Activated T-helper 1 cell treated with anti-CD3 and anti-CD28 coated beads, Interleukin-2, amount 50 U/mL, for 16 hours (primary cell): Measurements from ENCODE around the gene EPHB2.
"Not testable (repeated sequence)": the region's sequence is repeated elsewhere in the genome, so short reads cannot be mapped to it uniquely, and the experiment has no call there.

ENCODE experiments used
- DNase-seq, 2 donors: peaks; one replicate each; pipeline ENCODE4 v3.0.0-alpha.2; 2020; ENCODE audit warnings: low read depth in 1 of 2, low spot score in 1 of 2

Gene EPHB2

DNA sequence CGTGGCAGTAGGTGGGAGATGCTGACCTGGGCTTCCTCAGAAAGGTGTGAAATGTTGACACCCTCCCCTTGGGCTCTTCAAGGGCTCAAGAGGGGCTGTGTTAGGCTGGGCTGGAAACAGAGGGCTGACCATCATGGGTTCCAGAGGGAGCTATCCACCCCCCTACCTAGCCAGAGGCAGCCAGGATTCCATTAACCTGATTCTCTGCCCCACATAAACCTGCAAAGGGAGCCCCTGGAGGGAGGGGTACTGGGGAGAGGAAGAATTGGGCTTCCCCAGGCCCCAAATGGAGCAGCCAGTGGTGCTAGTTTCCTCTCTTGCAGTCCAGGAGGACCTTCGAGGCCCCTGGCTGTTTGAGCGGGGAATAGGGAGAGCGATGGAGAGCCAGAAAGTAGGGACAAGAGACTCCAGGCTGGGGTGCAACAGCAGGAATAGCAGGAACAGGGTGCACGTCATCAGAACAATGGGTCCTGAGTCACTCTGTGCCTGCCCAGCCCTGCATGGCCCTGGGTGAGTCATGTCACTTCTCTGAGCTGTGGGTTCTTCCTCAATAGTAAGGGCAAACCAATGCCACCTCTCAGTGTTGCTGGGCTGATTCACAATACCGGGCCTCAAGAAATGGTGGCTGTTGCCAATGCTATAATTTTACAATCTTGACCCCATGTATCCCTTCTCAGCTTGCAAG lies 121.2 kb downstream of the EPHB2 start:
- DNase-seq, result no peak

DNA sequence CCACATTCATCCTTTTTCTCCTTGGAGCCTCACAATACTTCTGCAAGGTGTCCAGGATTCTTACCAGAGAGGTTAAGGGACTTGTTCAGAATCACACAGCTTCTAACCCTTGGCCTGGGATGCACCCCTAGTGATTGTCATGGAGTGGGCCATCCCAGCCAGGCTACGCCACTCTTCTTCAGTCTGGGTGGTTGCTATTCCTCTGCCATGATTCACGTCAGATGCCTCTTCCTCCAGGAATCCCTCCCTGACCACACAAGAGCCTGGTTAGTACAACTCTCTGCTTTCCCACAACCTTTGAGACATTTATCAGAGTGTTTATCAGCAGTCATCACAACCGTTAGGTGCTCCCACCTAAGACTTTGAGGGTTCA lies 121.8 kb downstream of the EPHB2 start:
- no peak for DNase-seq

DNA sequence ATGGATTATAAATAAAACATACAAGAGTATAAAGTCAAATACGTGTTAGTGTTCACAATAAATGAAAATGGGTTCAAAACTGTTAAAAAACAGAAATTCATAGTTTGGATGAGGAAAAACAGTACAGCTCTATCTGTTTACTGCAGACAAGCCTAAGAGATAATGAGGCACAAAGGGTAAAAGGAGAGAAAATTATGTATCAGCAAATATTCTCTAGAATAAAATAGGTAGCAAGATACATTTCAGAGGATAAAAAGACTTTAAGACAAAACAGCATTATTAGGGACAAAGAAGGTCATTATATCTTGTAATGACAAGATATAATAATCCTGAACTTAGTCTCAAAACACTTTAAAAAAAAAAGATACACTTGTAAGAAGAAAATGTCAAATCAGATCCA lies 123.1 kb downstream of the EPHB2 start:
- no peak for DNase-seq

DNA sequence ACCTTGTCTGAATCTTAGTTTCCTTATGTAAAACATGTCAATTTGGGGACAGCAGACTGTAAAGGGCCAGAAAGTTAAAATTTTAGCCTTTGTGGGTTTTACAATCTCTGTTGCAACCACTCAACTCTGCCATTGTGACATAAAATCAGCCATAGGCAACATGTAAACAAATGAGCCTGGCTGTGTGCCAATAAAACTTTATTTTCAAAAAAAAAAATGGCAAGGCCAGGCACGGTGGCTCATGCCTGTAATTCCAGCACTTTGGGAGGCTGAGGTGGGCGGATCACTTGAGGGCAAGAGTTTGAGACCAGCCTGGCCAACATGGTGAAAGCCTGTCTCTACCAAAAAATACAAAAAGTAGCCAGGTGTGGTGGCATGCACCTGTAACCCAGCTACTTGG lies 123.8 kb downstream of the EPHB2 start:
- DNase-seq, result not testable (repeated sequence)

DNA sequence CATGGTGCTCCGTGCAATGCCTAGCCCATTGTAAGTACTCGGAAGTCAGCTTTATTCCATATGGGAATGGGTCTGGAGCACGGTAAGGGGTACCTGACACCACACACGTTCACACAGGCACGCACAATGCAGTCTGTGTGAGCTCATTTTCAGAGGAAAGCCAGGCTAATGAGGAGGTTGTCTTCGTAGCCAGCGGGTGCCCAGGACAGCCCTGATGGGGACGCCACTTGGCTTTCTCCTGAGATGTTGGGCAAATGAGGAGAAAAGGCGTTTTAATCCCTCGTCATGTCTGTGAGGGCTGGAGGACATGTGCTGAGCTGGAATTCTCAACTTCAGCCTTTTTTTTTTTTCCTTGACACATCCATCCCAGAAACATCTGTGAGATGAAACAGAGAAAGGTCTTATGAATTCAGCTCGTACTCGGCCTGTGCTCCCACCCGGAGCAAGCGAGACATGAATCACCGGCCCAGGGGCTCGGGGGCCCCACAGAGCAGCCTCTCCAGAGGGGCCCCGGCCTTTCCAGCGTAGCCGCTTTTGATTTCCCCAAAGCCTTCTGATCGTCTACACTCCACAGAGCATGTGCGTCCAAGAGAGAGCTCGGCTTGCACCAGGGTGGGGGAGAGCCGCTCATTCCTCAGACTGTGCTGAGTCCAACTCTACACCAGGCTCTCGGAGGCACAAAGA lies 125.1 kb downstream of the EPHB2 start:
- DNase-seq, result no peak

DNA sequence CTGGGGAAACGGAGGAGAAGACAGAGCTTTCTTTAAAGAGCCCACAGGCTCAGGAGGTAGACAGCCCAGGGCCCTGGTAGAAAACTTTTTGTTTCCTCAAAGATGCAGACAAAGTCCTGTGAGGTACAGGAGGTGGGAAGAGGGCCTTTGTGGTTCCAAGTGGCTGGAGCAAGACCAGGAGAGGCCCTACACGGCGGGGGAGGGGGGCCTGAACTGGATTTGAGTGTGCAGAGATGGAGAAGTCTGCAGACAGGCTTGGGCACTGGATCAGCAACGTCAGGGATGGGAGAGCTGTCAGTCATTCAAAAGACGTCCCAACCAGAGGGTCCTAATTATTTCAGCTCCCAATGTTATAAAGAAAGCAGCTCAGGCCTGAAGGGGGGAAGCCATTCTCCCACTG lies 126.2 kb downstream of the EPHB2 start:
- no peak for DNase-seq

DNA sequence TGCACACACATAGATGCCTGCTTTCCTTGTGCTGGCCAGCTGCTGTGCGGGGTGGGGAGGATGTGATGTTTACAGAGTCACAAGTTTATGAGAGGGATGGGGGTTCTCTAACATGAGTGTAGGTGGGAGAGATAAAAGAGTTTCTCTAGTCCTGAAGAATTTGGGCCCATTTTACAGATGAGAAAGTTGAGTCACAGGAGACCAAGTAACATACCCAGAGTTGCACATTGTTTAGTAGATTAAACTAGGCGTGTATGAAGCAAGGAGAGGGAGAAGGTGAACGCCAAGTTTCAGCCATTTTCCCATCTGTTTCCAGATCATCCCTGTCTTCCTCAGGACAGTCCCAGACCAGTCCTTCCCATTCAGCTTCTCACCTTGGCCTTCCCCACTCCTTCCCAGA lies 126.7 kb downstream of the EPHB2 start:
- no peak for DNase-seq

GRCh38 chr1:22838965-22839364 lies 128.3 kb downstream of the EPHB2 start:
- no peak for DNase-seq

DNA sequence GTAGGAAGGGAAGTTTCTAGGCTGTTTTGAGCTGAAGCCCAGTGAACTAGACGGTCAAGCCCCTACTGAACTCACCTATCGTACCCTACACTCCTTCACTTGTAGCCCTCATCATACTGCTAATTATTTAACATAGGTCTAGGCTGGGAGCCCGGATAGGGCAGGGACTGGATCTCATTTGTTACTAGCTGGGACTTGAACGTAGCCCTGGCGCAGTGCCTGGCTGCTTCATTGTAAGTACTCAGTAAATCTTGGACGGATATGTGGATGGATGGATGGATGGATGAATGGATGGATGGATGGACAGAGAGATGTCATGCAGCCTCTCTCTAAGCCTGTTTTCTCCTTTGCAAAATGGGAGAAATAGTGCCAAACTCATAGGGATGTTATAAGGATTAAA lies 129.2 kb downstream of the EPHB2 start:
- DNase-seq, result no peak

DNA sequence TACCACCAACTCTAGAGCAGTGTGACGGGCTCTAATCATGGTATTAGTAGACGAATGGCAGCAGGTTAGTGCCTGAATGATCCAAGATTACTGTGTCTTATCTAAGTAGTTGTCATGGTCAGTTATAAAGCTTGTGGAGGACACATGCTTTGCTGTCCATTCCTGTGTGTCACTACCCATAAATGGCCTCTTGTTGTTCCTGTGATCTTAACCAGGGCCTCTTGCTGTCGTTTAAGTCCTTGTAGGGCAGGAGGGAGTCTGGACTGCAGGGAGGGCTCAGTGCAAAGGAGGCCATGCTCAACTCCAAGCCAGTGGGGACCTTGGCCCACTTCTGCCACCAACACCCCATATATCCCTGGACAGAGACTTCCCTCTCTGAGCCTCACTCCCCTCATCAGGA lies 130.5 kb downstream of the EPHB2 start:
- DNase-seq, result no peak

DNA sequence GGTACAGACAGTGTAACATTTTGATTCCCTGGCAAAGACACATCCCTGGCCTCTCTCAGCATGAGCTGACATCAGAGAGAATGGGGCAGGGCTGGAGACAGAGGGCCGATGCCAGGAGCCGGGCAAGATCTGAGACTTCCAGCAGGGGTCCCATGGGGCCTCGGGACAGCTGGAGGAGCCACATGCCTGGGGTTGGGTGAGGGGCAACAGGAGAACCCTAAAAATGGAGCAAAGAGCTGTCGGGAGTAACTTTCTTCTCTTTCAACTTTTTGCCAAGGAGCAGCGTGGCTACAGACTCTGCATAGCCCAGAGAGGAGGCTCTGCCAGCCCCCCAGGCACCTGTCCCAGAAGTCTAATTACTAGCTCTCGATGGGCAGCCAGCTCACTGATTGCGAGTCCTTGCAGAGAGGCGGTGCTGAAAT lies 131.2 kb downstream of the EPHB2 start:
- no peak for DNase-seq

GRCh38 chr1:22843441-22844183 lies 133.0 kb downstream of the EPHB2 start:
- DNase-seq, result not testable (repeated sequence)

DNA sequence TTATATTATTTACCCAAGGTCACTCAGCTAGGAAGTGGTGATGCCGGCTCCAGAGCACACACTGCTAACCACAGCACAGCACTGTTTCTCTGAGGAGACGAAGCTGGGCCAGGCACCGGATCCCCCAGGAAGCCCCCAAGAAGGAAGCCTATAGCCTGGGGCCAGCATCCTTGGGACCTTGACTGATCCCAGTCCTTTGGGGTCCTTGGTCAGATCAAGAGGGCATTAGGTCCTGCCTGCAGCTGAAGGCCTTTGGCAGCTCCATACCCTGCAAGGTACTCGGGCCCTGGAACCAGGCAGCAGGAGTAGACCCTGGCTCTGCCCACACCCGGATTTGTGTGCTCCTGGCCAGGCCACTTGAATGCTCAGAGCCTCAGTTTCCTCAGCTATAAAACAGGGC lies 134.0 kb downstream of the EPHB2 start:
- DNase-seq, result no peak

DNA sequence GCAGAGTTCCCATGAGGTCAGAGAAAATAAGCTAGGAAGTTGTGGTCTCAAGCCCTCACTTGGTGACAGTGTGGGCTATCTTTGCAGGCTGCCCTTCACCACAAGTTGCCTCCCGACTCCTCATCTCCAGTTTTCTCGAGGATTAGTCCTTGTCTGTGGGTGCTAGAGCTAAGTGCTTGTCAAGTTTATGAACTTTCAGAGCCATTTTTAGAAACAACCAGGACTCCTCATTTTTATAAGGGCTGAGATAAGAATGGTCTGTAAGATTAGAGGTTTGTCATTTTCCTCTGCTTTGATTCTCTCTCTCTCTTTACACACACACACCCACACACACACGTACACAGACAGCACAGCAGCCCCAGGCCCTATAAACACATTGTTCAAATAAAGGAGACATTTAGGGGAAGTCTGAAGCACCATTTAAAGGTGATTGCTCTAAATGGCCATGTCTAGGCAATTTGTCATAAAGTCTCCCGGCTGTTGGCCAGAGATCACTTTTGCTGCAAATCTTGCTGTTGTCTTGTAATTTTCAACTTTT lies 134.8 kb downstream of the EPHB2 start:
- DNase-seq, result no peak

- no peak for DNase-seq
Observed at GRCh38 chr1:22846458-22846857, 135.8 kb downstream of the EPHB2 start.

- no peak for DNase-seq
Observed at GRCh38 chr1:22847249-22847648, 136.6 kb downstream of the EPHB2 start.

GRCh38 chr1:22847709-22848108 lies 137.1 kb downstream of the EPHB2 start:
- DNase-seq, result no peak

DNA sequence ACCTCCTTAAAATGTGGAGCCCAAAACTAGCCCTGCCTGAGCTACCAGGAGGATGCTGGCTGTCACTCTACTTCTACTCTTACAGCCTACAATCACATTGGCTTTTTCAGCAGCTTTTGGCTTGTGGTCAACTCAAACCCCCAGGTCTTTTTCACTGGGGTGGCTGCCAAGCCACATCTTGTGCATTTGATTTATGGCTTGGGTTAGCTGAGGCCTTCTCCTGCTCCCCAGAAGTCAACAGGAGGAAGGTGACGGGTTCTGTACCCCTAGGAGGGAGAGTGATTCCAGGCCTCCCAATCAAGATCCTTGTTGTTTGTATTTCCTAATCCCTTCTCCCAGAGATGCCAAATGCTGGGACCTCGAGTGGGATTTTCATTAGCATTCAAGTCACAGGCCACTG lies 137.8 kb downstream of the EPHB2 start:
- DNase-seq, result no peak

DNA sequence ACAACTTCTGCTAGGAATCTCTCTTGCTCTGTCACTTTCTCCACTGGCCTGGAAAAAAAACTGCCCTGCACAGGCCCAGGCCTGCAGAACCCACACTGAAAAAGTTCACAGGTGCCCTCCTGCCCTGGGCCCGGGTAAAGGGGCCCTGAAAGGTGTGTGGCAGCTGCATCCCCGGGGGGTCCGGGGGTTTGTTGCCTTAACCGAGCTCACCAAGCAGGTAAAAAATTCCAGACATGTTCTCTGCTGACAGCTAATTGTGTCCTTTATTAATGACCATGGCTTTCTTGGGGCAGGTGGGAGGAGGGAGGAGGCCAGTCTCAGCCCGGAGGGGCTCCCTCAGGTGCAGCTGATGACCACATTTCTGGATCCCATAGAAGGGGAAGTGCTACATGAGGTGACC lies 139.1 kb downstream of the EPHB2 start:
- DNase-seq, result no peak

- DNase-seq, result no peak
Observed at GRCh38 chr1:22850281-22850680, 139.6 kb downstream of the EPHB2 start.

- no peak for DNase-seq
Observed at GRCh38 chr1:22850681-22851080, 140.0 kb downstream of the EPHB2 start.

DNA sequence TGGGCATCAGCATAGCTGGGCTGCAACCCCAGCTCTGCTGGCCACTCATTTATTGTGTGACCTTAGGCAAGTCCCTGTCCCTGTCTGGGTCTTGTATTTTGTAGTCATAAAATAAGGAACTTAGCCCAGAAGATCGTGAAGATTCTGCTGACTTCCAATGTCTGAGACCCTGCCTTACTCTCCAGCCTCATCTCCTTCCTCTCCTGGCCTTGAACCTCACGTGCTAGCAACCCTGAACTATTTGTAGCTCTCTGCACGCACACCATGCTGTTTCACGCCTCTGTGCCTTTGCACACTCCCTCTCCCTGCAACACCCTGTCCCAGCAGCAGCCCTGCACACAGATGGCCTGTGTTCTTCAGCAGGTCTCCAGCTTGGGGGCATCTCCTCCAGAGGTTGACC lies 140.9 kb downstream of the EPHB2 start:
- no peak for DNase-seq
